CD4-positive, CD25-positive, alpha-beta regulatory T cell (primary cell): Measurements from ENCODE around the gene RAB13. TPM values are rescaled to one million over a fixed set of nuclear protein-coding genes. Genes with fewer than 3 reads are reported as not detected.
"Not testable (repeated sequence)": the region's sequence is repeated elsewhere in the genome, so short reads cannot be mapped to it uniquely, and the experiment has no call there.

Source experiments
- ATAC-seq, 2 donors: fragments of 150-1000 bp; cut with Tn5 transposase; one replicate each; pipeline ENCODE4 v1.10.0; 2021; ENCODE audit warnings: low read depth in 2 of 2, moderate number of reproducible peaks in 2 of 2, moderate library complexity in 1 of 2
- DNase-seq, 3 donors: peaks; one replicate each; pipeline versions ENCODE4 v3.0.0 to v3.0.0-alpha.2; 2012 to 2022; ENCODE audit warnings: mixed read lengths in 1 of 3
- H3K27ac ChIP-seq: one replicate; pipeline ENCODE4 v1.7.0; 2013; ENCODE audit warnings: mild to moderate bottlenecking, low read length; ENCODE audit not compliant: insufficient read depth, poor library complexity, severe bottlenecking
- H3K27me3 ChIP-seq: one replicate; pipeline ENCODE4 v1.7.0; 2013; ENCODE audit warnings: low read length; ENCODE audit not compliant: control insufficient read depth, insufficient read depth
- H3K36me3 ChIP-seq: one replicate; pipeline ENCODE4 v1.7.0; 2013; ENCODE audit warnings: mild to moderate bottlenecking, low read length, moderate library complexity; ENCODE audit not compliant: control insufficient read depth, insufficient read depth
- H3K4me1 ChIP-seq: 2 replicates; pipeline ENCODE4 v1.7.0; 2013; ENCODE audit warnings: mild to moderate bottlenecking, low read length; ENCODE audit not compliant: insufficient read depth, control insufficient read depth, poor library complexity, severe bottlenecking
- H3K4me3 ChIP-seq: one replicate; pipeline ENCODE4 v1.7.0; 2013; ENCODE audit warnings: low read depth, mild to moderate bottlenecking, low read length, moderate library complexity
- H3K9me3 ChIP-seq, 2 experiments: 1 replicate in 1 of 2; 2 replicates in 1 of 2; pipeline ENCODE4 v1.7.0; 2013; ENCODE audit warnings: low read length in 2 of 2, mild to moderate bottlenecking in 1 of 2, moderate library complexity in 1 of 2; ENCODE audit not compliant: control insufficient read depth in 2 of 2
- H3K27ac Mint-ChIP-seq, 3 donors: one replicate each; pipeline ENCODE4 v1.8.0; 2020 to 2022; ENCODE audit warnings: mild to moderate bottlenecking in 3 of 3, mixed read lengths in 3 of 3, moderate library complexity in 2 of 3
- H3K27me3 Mint-ChIP-seq: one replicate; pipeline ENCODE4 v1.8.0; 2022; ENCODE audit warnings: mild to moderate bottlenecking, mixed read lengths
- H3K36me3 Mint-ChIP-seq: one replicate; pipeline ENCODE4 v1.8.0; 2020; ENCODE audit warnings: mixed read lengths
- H3K4me1 Mint-ChIP-seq, 4 donors: one replicate each; pipeline ENCODE4 v1.8.0; 2020 to 2022; ENCODE audit warnings: mixed read lengths in 4 of 4, mild to moderate bottlenecking in 1 of 4
- H3K4me3 Mint-ChIP-seq, 4 donors: one replicate each; pipeline ENCODE4 v1.8.0; 2020 to 2022; ENCODE audit warnings: mild to moderate bottlenecking in 4 of 4, mixed read lengths in 4 of 4, moderate library complexity in 3 of 4
- H3K9me3 Mint-ChIP-seq, 7 donors: one replicate each; pipeline ENCODE4 v1.8.0; 2020 to 2022; ENCODE audit warnings: mixed read lengths in 7 of 7, mild to moderate bottlenecking in 3 of 7, moderate library complexity in 2 of 7
- polyA plus RNA-seq, 4 donors: library from polyadenylated mRNA; unstranded; fragments of 300-500 nt; fragmentation: Illumina TruSeq; gene quantifications; one replicate each; pipeline ENCODE4 v1.2.3, GENCODE V29; 2021
- total RNA-seq: library from RNA; stranded (reverse); gene quantifications from one replicate; pipeline ENCODE4 v1.2.3, GENCODE V29; 2022

Gene RAB13
- total RNA-seq (0.57 TPM), polyA plus RNA-seq (not detected)

DNA sequence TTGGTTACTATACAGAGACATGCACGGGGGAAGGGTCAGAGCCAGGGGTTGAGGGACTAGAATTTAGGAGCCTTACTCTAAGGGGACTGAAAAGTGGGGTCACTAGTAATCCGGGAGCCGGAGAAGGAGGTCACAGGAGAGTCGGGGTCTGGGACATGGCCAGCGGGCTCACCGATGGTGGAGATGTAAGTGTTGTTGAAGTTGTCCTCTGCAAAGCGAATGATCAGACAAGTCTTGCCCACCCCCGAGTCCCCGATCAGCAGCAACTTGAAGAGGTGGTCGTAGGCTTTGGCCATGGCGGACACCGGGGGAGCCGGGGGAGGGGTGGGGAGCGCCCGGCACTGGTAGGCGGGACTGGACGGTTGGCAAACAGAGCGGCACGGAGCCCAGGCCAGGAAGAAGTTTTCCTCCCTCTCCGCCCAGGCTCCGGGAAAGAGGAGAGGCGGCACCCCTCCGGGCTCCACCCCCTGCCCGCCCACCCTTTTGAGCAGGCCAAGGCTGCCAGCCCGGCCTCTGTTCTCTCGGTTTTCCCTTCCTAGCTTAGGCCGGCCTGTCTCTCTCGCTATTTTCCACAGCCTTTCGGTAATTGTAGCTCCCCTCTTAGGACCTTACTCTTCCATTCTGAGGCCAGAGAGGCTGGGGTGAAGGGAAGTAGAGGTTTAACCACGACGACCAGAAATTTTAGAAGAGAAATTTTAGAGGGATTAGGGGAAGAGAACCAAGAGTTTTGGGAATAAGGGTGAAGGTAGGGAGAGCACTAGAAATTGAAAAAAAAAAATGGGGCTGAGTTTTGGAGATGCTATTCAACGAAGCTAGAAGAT is at the start of gene RAB13:
RAB13 (minus strand) TSS at position 399 of the 821 bp plus-strand sequence; CDS start at position 296, 103 bp downstream.
- Mint-ChIP-seq H3K27ac (peak within 1 kb of the TSS; percentile 58 to 90 (median 83)), H3K27me3 (peaks cover 9% of the 10 kb centered on the region), H3K4me1 (peaks cover 9 to 25% (median 14%) of the 10 kb centered on the region in 4 donors), H3K36me3 (peaks cover 2% of the 10 kb centered on the region), H3K9me3 (peaks cover 0 to 2% (median 0%) of the 10 kb centered on the region in 7 donors), H3K4me3 (peak within 1 kb of the TSS; percentile 69 to 85 (median 70))
- DNase-seq (no peak), ATAC-seq (no peak)
- Histone ChIP-seq H3K9me3 (no peaks in the 10 kb centered on the region), H3K27ac (peak within 1 kb of the TSS; percentile 65), H3K27me3 (no peaks in the 10 kb centered on the region), H3K36me3 (peaks cover 1% of the 10 kb centered on the region), H3K4me3 (peak within 1 kb of the TSS; percentile 50), H3K4me1 (peaks cover 12% of the 10 kb centered on the region)

DNA sequence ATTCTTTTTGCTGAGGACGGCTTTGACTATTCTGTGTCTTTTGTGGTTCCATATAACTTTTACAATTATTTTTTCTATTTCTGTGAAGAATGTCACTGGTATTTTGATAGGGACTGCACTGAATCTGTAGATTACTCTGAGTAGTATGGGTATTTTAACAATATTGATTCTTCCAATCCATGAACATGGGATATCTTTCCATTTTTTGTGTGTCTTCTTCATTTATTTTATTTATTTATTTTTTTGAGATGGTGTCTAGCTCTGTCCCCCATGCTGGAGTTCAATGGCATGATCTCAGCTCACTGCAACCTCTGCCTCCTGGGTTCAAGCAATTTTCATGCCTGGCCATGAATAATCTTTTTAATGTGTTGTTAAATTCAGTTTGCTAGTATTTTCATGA is 47.6 kb upstream of the RAB13 start:
- H3K36me3 ChIP-seq, ATAC-seq, DNase-seq, H3K4me1 Mint-ChIP-seq, H3K36me3 Mint-ChIP-seq, H3K9me3 ChIP-seq, H3K27ac ChIP-seq, H3K4me3 Mint-ChIP-seq, H3K4me3 ChIP-seq, H3K27me3 ChIP-seq, H3K4me1 ChIP-seq, H3K9me3 Mint-ChIP-seq, H3K27ac Mint-ChIP-seq: not testable (repeated sequence)
- H3K27me3 Mint-ChIP-seq = peaks cover 14% of the 10 kb centered on the region

DNA sequence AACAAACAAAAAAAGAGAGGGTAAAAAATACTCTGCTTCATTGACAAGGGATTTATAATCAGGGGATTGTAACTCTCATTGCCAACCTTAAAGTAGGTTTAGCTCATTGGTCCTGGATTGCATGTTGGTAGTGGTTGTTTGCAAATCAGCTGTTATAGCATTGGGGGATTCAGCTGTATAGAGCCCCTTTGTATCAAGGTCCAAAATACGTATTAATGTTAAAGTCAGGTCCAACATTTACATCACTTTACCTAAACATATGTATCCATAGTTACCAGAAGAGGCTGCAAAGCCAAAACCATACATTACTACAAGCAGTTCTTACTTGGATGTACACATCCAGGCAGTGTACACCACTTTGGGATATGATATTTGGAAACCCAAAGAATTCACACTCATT is 33.8 kb upstream of the RAB13 start:
- H3K4me1 Mint-ChIP-seq = no peaks in the 10 kb centered on the region
- no peak overlapping the region for H3K4me3 Mint-ChIP-seq
- Histone ChIP-seq H3K4me1 (no peaks in the 10 kb centered on the region), H3K27ac (no peak overlapping the region), H3K27me3 (no peaks in the 10 kb centered on the region), H3K9me3 (no peaks in the 10 kb centered on the region), H3K4me3 (no peak overlapping the region), H3K36me3 (no peaks in the 10 kb centered on the region)
- no peak for DNase-seq
- H3K27ac Mint-ChIP-seq = no peak overlapping the region
- peaks cover 0 to 1% (median 0%) of the 10 kb centered on the region in 7 donors for H3K9me3 Mint-ChIP-seq
- H3K27me3 Mint-ChIP-seq = peaks cover 5% of the 10 kb centered on the region
- no peak for ATAC-seq
- no peaks in the 10 kb centered on the region for H3K36me3 Mint-ChIP-seq

DNA sequence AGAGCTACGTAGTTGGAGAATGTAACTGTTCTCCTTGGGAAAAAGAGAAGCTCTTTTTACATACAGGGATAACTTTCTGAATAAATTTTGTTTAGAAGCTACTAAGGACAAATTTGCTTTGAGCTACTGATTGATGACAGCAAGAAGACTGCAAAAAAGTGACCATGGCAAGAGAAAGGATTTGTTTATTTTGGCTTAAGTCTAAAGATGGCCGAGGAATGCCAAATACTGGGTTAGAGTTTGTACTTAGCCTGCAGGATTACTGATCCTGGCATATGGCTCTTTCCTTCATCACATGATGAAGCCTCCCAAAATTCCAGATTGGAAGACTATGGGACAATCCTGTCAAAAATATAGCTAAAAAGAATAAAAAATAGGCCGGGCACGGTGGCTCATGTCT is 33.1 kb upstream of the RAB13 start:
- peaks cover 0 to 3% (median 0%) of the 10 kb centered on the region in 4 donors for H3K4me1 Mint-ChIP-seq
- no peak overlapping the region for H3K27ac Mint-ChIP-seq

DNA sequence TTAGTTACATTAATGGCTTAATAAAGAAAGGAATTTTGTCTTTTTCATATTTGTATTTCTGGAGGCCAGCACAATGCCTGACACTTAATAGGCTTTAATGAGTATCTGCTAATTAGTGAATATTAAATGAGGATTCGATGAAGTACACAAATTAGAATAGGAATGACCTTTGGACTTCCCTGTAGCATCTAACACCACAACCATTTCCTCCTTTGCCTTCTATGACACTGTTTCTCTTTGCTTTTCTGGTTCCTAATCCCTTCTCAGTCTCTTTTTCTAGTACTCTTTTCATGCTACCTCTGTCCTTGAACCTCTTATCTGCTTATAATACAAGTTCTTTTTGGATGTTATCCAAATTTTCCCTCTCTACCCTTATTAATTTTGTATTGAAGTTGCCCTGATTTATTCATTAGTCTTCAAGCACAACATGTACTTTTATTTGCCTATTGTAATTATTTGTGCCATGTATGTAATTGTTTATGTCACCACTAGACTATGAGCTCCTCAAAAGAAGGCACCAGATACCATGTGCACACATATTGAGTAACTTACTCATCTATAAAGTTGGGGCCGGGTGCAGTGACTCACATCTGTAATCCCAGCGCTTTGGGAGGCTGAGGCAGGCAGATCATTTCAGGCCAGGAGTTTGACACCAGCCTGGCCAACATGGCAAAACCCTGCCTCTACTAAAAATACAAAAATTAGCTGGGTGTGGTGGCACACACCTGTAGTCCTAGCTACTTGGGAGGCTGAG is 28.2 kb upstream of the RAB13 start:
- H3K27ac Mint-ChIP-seq = no peak overlapping the region
- H3K36me3 Mint-ChIP-seq = no peaks in the 10 kb centered on the region
- Histone ChIP-seq H3K27me3 (no peaks in the 10 kb centered on the region), H3K4me3 (no peak overlapping the region), H3K36me3 (no peaks in the 10 kb centered on the region), H3K4me1 (no peaks in the 10 kb centered on the region), H3K9me3 (no peaks in the 10 kb centered on the region), H3K27ac (no peak overlapping the region)
- peaks cover 0 to 1% (median 0%) of the 10 kb centered on the region in 7 donors for H3K9me3 Mint-ChIP-seq
- ATAC-seq (no peak), DNase-seq (no peak)
- H3K27me3 Mint-ChIP-seq = peaks cover 10% of the 10 kb centered on the region
- no peak overlapping the region for H3K4me3 Mint-ChIP-seq
- H3K4me1 Mint-ChIP-seq = peaks cover 0 to 4% (median 0%) of the 10 kb centered on the region in 4 donors

More for the DNA sequence above, 33.1 kb upstream of the RAB13 start:
- Mint-ChIP-seq H3K9me3 (peaks cover 0 to 1% (median 0%) of the 10 kb centered on the region in 7 donors), H3K4me3 (no peak overlapping the region), H3K27me3 (peaks cover 5% of the 10 kb centered on the region), H3K36me3 (no peaks in the 10 kb centered on the region)
- no peaks in the 10 kb centered on the region for H3K27me3 ChIP-seq
- no peaks in the 10 kb centered on the region for H3K4me1 ChIP-seq
- H3K4me3 ChIP-seq = no peak overlapping the region
- no peaks in the 10 kb centered on the region for H3K36me3 ChIP-seq
- no peak for ATAC-seq
- no peak overlapping the region for H3K27ac ChIP-seq
- DNase-seq = no peak
- no peaks in the 10 kb centered on the region for H3K9me3 ChIP-seq

DNA sequence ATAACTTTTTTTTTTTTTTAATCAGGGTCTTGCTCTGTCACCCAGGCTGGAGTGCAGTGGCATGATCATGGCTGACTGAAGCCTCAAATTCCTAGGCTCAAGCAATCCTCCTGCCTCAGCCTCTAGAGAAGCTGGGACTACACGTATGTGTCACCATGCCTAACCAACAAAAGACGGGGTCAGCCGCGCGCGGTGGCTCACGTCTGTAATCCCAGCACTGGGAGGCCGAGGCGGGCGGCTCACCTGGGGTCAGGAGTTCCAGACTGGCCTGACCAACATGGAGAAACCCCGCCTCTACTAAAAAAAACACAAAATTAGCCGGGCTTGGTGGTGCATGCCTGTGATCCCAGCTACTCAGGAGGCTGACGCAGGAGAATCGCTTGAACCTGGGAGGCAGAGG is 26.4 kb upstream of the RAB13 start:
- H3K4me3 Mint-ChIP-seq, H3K27ac Mint-ChIP-seq, H3K4me1 ChIP-seq, H3K9me3 Mint-ChIP-seq, H3K27ac ChIP-seq, H3K9me3 ChIP-seq, H3K36me3 ChIP-seq, H3K27me3 ChIP-seq, DNase-seq, H3K4me1 Mint-ChIP-seq, H3K4me3 ChIP-seq, ATAC-seq, H3K36me3 Mint-ChIP-seq: not testable (repeated sequence)
- H3K27me3 Mint-ChIP-seq = peaks cover 10% of the 10 kb centered on the region

DNA sequence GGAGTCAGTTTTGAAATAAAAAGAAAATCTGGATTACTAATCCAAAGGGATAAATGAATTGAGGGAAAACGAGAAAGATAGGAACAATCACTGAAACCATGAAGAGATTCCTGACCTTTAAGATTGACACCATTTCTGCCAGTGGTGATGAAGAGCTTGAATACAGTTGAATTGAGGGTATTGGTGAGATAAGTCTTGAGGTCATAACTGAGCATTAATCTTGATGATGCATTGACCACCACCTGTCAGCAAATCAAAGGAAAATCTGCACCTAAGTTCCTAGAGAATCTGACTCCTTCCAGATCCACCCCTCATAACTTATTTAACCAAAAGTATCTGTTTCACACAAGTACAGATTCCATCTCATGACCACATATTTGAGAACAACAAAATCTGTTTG is 26.0 kb upstream of the RAB13 start:
- H3K36me3 ChIP-seq = no peaks in the 10 kb centered on the region
- DNase-seq (no peak), ATAC-seq (no peak)
- no peak overlapping the region for H3K27ac ChIP-seq
- no peaks in the 10 kb centered on the region for H3K27me3 ChIP-seq
- Mint-ChIP-seq H3K4me1 (peaks cover 0 to 4% (median 0%) of the 10 kb centered on the region in 4 donors), H3K27ac (no peak overlapping the region), H3K27me3 (peaks cover 10% of the 10 kb centered on the region), H3K36me3 (no peaks in the 10 kb centered on the region), H3K4me3 (no peak overlapping the region), H3K9me3 (peaks cover 0 to 1% (median 0%) of the 10 kb centered on the region in 7 donors)
- no peaks in the 10 kb centered on the region for H3K4me1 ChIP-seq
- H3K4me3 ChIP-seq = no peak overlapping the region
- no peaks in the 10 kb centered on the region for H3K9me3 ChIP-seq
